ENCODE results near the gene N4BP2L1.

N4BP2L1 gene

GRCh38 chr13:32443111-32443510, 15.2 kb upstream of the N4BP2L1 start:
- no peak overlapping the region for H3K4me3 ChIP-seq
- H3K27ac ChIP-seq: no peak overlapping the region

- no peak overlapping the region for H3K27ac ChIP-seq
- no peak overlapping the region for H3K4me3 ChIP-seq
Measured at GRCh38 chr13:32438871-32439270, 10.9 kb upstream of the N4BP2L1 start.

GRCh38 chr13:32432856-32433255, 4.9 kb upstream of the N4BP2L1 start:
- no peak overlapping the region for H3K4me3 ChIP-seq
- H3K27ac ChIP-seq: peak overlapping the region in 1 of 21 experiments; percentile 17

- H3K27ac ChIP-seq: no peak overlapping the region
Measured at GRCh38 chr13:32431361-32431760, 3.4 kb upstream of the N4BP2L1 start.

GRCh38 chr13:32430018-32430747, 2.3 kb upstream of the N4BP2L1 start:
- Histone ChIP-seq H3K27ac (peak overlapping the region in 2 of 21 experiments; percentile 90 to 94), H3K4me3 (no peak overlapping the region)

More at GRCh38 chr13:32431361-32431760, 3.4 kb upstream of the N4BP2L1 start:
- H3K4me3 ChIP-seq: no peak overlapping the region

GRCh38 chr13:32429433-32429909, 1.5 kb upstream of the N4BP2L1 start:
- H3K27ac ChIP-seq: peak overlapping the region in 14 of 21 experiments; percentile 2 to 95 (median 90)
- no peak overlapping the region for H3K4me3 ChIP-seq

- Histone ChIP-seq H3K4me3 (peak overlapping the region; percentile 62 to 79 (median 71)), H3K27ac (peak overlapping the region; percentile 78 to 95 (median 87))
Measured at GRCh38 chr13:32428581-32429432, 877 bp upstream of the N4BP2L1 start.

GRCh38 chr13:32426990-32427851, 709 bp downstream of the N4BP2L1 start:
- H3K4me3 ChIP-seq: peak overlapping the region; percentile 62 to 79 (median 71)

GRCh38 chr13:32426191-32426989, 1.5 kb downstream of the N4BP2L1 start:
- peak overlapping the region; percentile 78 to 95 (median 87) for H3K27ac ChIP-seq
- peak overlapping the region; percentile 62 to 79 (median 71) for H3K4me3 ChIP-seq

More at GRCh38 chr13:32426990-32427851, 709 bp downstream of the N4BP2L1 start:
- peak overlapping the region; percentile 78 to 95 (median 87) for H3K27ac ChIP-seq

- Histone ChIP-seq H3K27ac (peak overlapping the region in 2 of 21 experiments; percentile 93 to 94), H3K4me3 (no peak overlapping the region)
Measured at GRCh38 chr13:32425158-32425557, 2.8 kb downstream of the N4BP2L1 start.

- Histone ChIP-seq H3K4me3 (no peak overlapping the region), H3K27ac (no peak overlapping the region)
Measured at GRCh38 chr13:32423592-32423991, 4.3 kb downstream of the N4BP2L1 start.

GRCh38 chr13:32419862-32420261, 8.1 kb downstream of the N4BP2L1 start:
- H3K4me3 ChIP-seq: no peak overlapping the region
- no peak overlapping the region for H3K27ac ChIP-seq

- no peak overlapping the region for H3K27ac ChIP-seq
- H3K4me3 ChIP-seq: no peak overlapping the region
Measured at GRCh38 chr13:32417995-32418394, 9.9 kb downstream of the N4BP2L1 start.

- Histone ChIP-seq H3K27ac (no peak overlapping the region), H3K4me3 (no peak overlapping the region)
Measured at GRCh38 chr13:32415019-32415418, 12.9 kb downstream of the N4BP2L1 start.

GRCh38 chr13:32414580-32414979, 13.3 kb downstream of the N4BP2L1 start:
- Histone ChIP-seq H3K27ac (no peak overlapping the region), H3K4me3 (no peak overlapping the region)

- H3K4me3 ChIP-seq: no peak overlapping the region
- no peak overlapping the region for H3K27ac ChIP-seq
Measured at GRCh38 chr13:32413284-32413683, 14.6 kb downstream of the N4BP2L1 start.

- H3K27ac ChIP-seq: no peak overlapping the region
- no peak overlapping the region for H3K4me3 ChIP-seq
Measured at GRCh38 chr13:32409561-32410421, 18.1 kb downstream of the N4BP2L1 start.

- Histone ChIP-seq H3K27ac (no peak overlapping the region), H3K4me3 (no peak overlapping the region)
Measured at GRCh38 chr13:32409001-32409313, 19.0 kb downstream of the N4BP2L1 start.

All from skin epidermis (tissue), 12 donors.